AG10803 (cell line): ENCODE results near the gene SPRED1.

Experiments
- DNase-seq: peaks from one replicate; pipeline ENCODE4 v3.0.0; 2010; ENCODE audit warnings: low read depth
- H3K4me3 ChIP-seq: 2 replicates; pipeline ENCODE4 v1.5.1; 2011; ENCODE audit warnings: mild to moderate bottlenecking, low read length, control low read depth
- TF ChIP-seq, protein P1 (sequence below): conservative IDR thresholded peaks from 2 replicates; pipeline ENCODE4 v1.5.1; 2011; ENCODE audit warnings: mild to moderate bottlenecking, low read length, control low read depth, inconsistent platforms

Gene SPRED1

DNA sequence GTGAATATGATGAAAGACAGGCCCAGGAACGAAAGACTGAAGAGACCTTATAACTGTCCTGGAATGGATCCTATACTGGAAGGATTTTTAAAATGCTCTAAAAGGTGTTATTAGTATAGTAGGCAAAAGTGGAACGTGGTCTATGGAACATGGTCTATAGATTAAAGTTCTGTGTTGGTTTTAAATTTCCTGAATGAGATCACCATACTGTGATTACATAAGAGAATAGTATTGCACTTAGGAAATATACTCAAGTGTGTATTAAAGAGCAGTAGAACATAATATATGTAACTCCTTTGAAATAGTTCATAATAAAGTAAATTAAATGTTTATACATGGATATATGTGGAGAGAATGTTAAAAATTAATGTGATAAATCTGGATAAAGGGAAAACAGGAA, 68.2 kb downstream of the SPRED1 start:
- DNase-seq: no peak
- no peak overlapping the region for H3K4me3 ChIP-seq
- TF ChIP-seq, protein P1, sequence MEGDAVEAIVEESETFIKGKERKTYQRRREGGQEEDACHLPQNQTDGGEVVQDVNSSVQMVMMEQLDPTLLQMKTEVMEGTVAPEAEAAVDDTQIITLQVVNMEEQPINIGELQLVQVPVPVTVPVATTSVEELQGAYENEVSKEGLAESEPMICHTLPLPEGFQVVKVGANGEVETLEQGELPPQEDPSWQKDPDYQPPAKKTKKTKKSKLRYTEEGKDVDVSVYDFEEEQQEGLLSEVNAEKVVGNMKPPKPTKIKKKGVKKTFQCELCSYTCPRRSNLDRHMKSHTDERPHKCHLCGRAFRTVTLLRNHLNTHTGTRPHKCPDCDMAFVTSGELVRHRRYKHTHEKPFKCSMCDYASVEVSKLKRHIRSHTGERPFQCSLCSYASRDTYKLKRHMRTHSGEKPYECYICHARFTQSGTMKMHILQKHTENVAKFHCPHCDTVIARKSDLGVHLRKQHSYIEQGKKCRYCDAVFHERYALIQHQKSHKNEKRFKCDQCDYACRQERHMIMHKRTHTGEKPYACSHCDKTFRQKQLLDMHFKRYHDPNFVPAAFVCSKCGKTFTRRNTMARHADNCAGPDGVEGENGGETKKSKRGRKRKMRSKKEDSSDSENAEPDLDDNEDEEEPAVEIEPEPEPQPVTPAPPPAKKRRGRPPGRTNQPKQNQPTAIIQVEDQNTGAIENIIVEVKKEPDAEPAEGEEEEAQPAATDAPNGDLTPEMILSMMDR: no peak

DNA sequence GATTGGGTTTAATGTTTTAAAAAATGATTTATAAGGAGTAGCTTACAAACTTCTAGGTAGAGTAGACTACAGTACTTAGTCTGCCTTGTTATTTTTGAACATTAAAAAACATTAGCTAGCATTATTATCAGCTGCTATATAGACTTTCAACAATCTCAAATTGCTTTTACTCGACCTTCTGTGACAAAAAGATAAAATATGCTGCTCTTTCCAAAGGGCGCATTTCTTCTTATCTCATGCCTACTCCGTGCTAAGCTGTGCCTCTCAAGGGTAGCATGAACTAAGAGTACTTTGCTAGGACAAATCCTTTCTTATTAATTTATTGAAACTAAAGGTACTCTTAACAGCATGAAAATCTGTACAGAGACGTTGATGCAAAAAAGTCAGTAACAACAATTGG, 71.3 kb downstream of the SPRED1 start:
- H3K4me3 ChIP-seq: no peak overlapping the region
- DNase-seq: no peak
- TF ChIP-seq, protein P1: no peak

DNA sequence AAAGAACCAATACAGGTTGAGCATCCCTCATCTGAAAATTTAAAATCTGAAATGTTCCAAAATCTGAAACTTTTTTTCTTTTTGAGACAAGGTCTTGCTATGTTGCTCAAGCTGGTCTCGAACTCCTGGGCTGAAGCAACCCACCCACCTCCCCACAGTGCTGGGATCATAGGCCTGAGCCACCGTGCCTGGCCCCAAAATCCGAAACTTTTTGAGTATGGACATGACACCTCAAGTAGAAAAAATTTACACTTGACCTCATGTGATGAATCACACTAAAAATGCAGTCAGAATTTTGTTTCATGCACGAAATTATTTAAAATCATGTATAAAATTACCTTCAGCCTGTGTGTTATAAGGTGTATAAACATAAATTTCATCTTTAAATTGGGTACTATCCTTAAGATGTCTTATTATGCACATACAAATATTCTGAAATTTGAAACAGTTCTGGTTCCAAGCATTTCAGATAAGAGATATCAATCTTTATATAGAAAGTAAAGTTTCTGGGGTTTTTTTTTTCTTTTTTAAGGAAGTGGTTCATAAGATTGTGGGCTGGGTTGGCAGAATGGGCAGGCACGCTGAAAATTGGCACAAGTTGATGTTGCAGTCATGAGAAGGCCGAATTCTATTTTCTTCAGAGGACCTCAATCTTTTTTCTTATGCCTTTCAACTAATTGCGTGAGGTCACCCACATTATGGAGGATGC, 72.5 kb downstream of the SPRED1 start:
- H3K4me3 ChIP-seq: no peak overlapping the region
- no peak for DNase-seq
- TF ChIP-seq, protein P1: no peak

DNA sequence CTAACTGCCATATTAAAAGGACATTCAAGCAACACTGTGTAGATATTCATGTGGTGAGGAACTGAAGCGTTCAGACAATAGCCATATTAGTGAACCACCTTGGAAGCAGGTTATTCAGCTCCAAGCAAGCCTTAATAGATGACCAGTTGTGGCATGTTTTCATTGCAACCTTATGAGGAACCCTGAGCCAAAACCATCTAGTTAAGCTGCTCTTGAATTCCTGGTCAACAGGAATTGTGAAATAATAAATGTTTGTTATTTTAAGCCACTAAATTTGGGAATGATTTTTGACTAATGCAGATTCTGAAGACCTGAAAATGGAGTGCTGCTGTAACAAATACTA, 73.0 kb downstream of the SPRED1 start:
- TF ChIP-seq, protein P1: no peak

DNA sequence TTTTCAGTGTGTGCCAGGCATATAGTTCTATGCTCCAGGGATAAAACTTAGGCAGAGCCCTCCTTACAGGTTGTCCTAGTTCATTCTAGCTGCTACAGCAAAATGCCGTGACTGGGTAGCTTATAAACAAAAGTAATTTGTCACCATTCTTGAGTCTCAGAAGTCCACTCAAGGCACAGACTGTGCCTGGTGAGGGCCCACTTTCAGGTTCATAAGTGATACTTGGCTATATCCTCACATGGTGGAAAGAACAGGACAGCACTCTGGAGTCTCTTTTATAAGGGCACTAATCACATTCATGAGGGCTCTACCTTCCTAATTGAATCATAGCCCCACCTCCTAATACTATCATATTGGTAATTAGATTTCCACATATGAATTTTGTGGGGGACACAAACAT, 80.1 kb downstream of the SPRED1 start:
- TF ChIP-seq, protein P1: no peak
- no peak overlapping the region for H3K4me3 ChIP-seq
- DNase-seq: no peak

More for the DNA sequence above, 73.0 kb downstream of the SPRED1 start:
- peak; percentile 26 for DNase-seq
- no peak overlapping the region for H3K4me3 ChIP-seq

DNA sequence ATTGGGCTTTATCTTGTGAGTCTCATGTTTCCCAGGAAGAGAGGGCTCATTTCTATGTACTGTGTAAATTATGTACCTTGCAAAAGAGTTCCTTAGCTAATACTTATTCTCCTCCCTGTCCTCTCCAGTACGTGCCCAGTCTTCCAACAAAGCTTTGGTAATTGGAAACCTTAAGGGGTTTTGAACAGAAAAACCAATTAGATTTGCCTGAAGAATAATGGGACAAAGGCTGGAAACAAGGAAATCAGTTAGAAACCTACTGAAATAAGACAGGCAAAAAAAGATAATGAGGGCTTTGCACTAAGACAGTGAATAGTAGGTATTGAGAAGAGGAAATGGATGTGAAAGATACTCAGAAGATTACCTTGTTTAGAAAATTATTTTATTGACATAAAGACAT, 82.5 kb downstream of the SPRED1 start:
- no peak overlapping the region for H3K4me3 ChIP-seq
- TF ChIP-seq, protein P1: no peak
- no peak for DNase-seq

DNA sequence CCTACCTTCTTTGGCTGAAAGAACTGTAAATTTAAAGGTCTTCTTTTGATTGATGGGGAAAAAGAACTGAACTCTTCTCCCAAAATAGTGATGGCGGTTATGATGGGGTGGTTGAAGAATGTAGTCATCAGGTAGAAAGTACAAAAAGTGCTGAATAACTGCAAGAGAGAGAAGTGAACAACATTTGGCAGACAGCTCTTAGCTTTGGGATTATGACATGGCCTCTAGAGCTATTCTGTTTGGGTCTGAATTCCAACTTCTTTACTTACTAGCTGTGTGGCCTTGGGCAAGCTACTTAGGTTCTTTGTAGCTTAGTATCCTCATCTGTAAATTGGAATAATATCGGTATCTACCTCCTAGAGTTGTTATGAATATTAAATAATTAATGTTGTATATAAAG, 91.7 kb downstream of the SPRED1 start:
- TF ChIP-seq, protein P1: no peak
- no peak overlapping the region for H3K4me3 ChIP-seq
- DNase-seq: no peak
